KOPT-K1 (cell line): ENCODE measurements around the gene TRAPPC14.

Experiments
- H3K27ac ChIP-seq: fragments of 200-600 bp; sonication (generic); 2 replicates; pipeline ENCODE4 v1.5.1; 2016; ENCODE audit warnings: antibody characterized with exemption, mild to moderate bottlenecking, low read depth, low read length; ENCODE audit not compliant: poor library complexity, severe bottlenecking
- H3K36me3 ChIP-seq: fragments of 200-600 bp; sonication (generic); 2 replicates; pipeline ENCODE4 v1.5.1; 2017; ENCODE audit warnings: antibody characterized with exemption, mild to moderate bottlenecking, low read length, moderate library complexity; ENCODE audit not compliant: insufficient read depth
- H3K9me3 ChIP-seq: fragments of 200-600 bp; sonication (generic); 2 replicates; pipeline ENCODE4 v1.5.1; 2017; ENCODE audit warnings: antibody characterized with exemption, low read length, mild to moderate bottlenecking; ENCODE audit not compliant: insufficient read depth, poor library complexity, severe bottlenecking

TRAPPC14 gene

GRCh38 chr7:100126931-100127865, 31.3 kb downstream of the TRAPPC14 start, which contains the start of gene MBLAC1:
Gene MBLAC1, plus strand, starts transcription at chr7:100126967. Its CDS starts 429 bp downstream, at chr7:100127396.
- H3K27ac ChIP-seq = peak within 1 kb of the TSS; percentile 94
- H3K9me3 ChIP-seq = no peaks in the 10 kb centered on the region
- H3K36me3 ChIP-seq = peaks cover 11% of the 10 kb centered on the region; the same call in 1 of the 2 replicates

- Histone ChIP-seq H3K9me3 (no peaks in the 10 kb centered on the region), H3K27ac (peak overlapping the region; percentile 94), H3K36me3 (peaks cover 11% of the 10 kb centered on the region; the same call in 1 of the 2 replicates)
Measured at GRCh38 chr7:100126239-100126930, 32.1 kb downstream of the TRAPPC14 start.

DNA sequence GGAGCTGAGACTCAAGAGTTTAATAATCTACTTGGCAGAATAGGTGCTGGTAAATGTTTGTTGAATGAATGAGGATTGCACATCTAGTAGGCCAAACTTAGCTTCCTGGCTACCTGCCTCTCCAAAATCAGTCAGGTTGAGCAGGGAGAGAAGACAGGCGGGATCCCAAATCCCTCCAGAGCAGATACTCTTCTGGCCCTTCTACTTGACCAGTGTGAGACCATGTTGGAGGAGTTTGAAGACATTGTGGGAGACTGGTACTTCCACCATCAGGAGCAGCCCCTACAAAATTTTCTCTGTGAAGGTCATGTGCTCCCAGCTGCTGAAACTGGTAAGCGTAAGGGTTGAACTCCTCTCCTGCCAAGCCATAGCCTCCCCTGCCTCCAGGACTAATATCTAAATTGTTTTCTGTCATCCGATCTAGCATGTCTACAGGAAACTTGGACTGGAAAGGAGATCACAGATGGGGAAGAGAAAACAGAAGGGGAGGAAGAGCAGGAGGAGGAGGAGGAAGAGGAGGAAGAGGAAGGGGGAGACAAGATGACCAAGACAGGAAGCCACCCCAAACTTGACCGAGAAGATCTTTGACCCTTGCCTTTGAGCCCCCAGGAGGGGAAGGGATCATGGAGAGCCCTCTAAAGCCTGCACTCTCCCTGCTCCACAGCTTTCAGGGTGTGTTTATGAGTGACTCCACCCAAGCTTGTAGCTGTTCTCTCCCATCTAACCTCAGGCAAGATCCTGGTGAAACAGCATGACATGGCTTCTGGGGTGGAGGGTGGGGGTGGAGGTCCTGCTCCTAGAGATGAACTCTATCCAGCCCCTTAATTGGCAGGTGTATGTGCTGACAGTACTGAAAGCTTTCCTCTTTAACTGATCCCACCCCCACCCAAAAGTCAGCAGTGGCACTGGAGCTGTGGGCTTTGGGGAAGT, 34.0 kb downstream of the TRAPPC14 start:
- H3K27ac ChIP-seq = peak overlapping the region; percentile 1
- H3K9me3 ChIP-seq = no peaks in the 10 kb centered on the region
- H3K36me3 ChIP-seq = peaks cover 11% of the 10 kb centered on the region; the same call in 1 of the 2 replicates

DNA sequence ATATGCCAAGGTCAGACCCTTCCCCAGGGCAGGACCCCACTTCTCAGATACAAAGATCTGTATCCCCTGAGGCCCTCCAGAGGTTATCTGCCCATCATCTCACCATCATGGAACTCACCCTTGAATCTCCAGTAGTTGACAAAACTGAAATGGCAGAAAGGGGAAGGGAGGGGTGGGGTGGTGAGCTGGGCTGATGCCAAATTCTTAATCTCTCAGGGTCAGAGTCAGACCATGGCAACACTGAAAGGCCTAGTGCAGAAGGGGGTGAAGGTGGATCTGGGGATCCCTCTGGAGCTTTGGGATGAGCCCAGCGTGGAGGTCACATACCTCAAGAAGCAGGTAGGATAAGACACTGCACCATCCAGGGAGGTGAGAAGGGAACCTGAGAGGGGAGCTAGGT, 36.0 kb downstream of the TRAPPC14 start:
- no peak overlapping the region for H3K27ac ChIP-seq
- H3K9me3 ChIP-seq = no peaks in the 10 kb centered on the region
- peaks cover 11% of the 10 kb centered on the region; the same call in 1 of the 2 replicates for H3K36me3 ChIP-seq

- no peaks in the 10 kb centered on the region for H3K9me3 ChIP-seq
- no peak overlapping the region for H3K27ac ChIP-seq
- peaks cover 11% of the 10 kb centered on the region; the same call in 1 of the 2 replicates for H3K36me3 ChIP-seq
Measured at GRCh38 chr7:100122067-100122466, 36.5 kb downstream of the TRAPPC14 start.

GRCh38 chr7:100120733-100121036, 37.8 kb downstream of the TRAPPC14 start:
- Histone ChIP-seq H3K27ac (peak overlapping the region; percentile 66), H3K36me3 (peaks cover 16% of the 10 kb centered on the region; the same call in 1 of the 2 replicates), H3K9me3 (no peaks in the 10 kb centered on the region)

GRCh38 chr7:100119970-100120732, 38.4 kb downstream of the TRAPPC14 start:
- peak overlapping the region; percentile 66 for H3K27ac ChIP-seq
- H3K9me3 ChIP-seq = no peaks in the 10 kb centered on the region
- peaks cover 19% of the 10 kb centered on the region; the same call in 1 of the 2 replicates for H3K36me3 ChIP-seq

DNA sequence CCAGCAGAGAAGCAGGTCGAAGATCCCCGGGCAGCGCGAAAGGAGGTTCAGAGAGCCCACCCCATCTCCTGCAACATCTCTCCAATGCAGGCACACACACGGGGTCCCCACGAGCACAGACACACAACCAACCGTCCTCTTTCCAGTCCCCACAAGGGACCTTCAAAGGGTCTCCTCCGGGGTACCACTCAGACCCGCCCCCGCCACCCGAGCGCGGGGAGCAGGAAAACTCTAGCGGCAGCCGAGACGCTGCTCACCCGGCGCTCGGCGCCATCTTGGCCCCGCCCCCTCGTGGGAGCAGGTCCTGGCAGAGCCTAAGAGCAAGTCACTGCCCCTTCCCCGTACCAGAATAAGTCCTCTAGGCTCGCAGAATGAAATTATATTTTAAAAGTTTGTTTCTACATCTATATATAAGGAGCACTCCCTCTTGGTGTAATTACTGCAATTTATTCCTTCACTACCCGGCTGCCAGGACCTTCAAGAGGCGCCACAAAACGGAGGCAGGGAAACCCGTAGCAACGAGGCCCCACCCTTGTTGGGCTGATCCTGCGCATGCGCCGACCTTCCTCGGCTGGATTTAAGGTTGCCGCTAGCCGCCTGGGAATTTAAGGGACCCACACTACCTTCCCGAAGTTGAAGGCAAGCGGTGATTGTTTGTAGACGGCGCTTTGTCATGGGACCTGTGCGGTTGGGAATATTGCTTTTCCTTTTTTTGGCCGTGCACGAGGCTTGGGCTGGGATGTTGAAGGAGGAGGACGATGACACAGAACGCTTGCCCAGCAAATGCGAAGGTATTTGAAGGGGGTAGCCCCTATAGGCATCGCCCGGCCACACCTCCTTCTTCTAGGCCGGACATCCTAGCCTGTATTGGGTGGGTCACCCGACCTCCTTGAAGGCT, 39.2 kb downstream of the TRAPPC14 start, which contains the start of the genes CNPY4 and TAF6:
Gene CNPY4, plus strand, starts transcription at position 563 of the 898 bp plus-strand sequence. Its CDS starts 111 bp downstream, at position 674.
Gene TAF6, minus strand, starts transcription at position 287 of the 898 bp plus-strand sequence. CDS start 5,149 bp downstream, outside the sequence.
- Histone ChIP-seq H3K36me3 (peaks cover 22% of the 10 kb centered on the region; the same call in 1 of the 2 replicates), H3K9me3 (no peaks in the 10 kb centered on the region), H3K27ac (peak within 1 kb of the TSS; percentile 66)

DNA sequence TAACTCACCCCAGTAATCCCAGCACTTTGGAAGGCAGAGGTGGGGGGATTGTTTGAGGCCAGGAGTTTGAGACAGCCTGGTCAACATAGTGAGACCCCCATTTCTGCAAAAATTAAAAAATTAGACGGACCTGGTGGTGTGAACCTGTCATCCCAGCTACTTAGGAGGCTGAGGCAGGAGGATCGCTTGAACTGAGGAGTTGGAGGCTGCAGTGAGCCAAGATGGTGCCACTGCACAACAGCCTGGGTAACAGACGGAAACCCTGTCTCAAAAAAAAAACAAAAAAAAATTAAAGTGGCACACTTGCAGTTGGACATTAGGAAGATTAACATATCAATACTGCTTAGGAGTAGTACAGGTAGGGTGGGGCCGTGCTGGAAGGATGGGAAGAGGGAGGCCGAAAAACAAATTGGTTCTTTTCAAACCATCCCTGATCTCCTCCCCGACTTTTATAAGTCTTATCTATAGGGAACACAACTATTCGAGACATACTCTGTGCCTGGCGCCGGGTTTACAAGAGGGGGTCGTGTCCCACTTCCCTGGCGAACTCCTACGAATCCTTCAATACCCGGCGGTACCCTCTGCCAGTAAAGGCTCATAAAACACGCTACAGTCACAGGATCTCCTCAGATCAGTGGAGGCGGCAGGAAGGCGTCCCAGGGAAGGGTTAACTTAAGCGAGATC, 40.0 kb downstream of the TRAPPC14 start:
- Histone ChIP-seq H3K9me3 (no peaks in the 10 kb centered on the region), H3K27ac (peak overlapping the region; percentile 66), H3K36me3 (peaks cover 25% of the 10 kb centered on the region)

- H3K27ac ChIP-seq = no peak overlapping the region
- H3K36me3 ChIP-seq = peaks cover 60% of the 10 kb centered on the region
- no peaks in the 10 kb centered on the region for H3K9me3 ChIP-seq
Measured at GRCh38 chr7:100115026-100115425, 43.5 kb downstream of the TRAPPC14 start.

DNA sequence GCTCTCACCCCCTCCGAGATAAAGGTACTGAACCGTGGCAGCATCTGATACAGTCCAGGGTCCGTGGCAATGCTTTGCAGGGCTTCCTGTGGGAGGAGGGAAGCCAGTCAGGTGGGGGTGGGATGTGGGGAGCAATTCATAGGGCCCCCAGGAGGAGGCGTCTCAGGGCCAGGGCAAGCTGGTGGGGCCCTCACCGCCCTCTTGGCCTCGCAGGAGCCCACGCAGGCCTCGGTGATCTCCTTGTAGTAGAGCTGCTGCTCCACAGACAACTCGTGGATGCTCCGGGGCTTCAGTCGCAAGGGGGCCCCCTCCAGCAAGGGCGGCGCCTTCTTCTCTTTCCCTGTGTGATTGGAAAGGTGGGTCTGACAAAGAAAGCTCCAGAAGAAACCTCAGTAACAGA, 46.6 kb downstream of the TRAPPC14 start:
- Histone ChIP-seq H3K36me3 (peaks cover 90% of the 10 kb centered on the region), H3K27ac (no peak overlapping the region), H3K9me3 (no peaks in the 10 kb centered on the region)

- Histone ChIP-seq H3K27ac (no peak overlapping the region), H3K36me3 (peaks cover 97% of the 10 kb centered on the region), H3K9me3 (no peaks in the 10 kb centered on the region)
Measured at GRCh38 chr7:100111156-100111555, 47.4 kb downstream of the TRAPPC14 start.
